ENCODE data around the gene RAP1GDS1. TPM values are rescaled to one million over a fixed set of nuclear protein-coding genes. Genes with fewer than 3 reads are reported as not detected.

Gene RAP1GDS1
- total RNA-seq, 6 experiments from 2014 or later, result 66.8 to 78.7 (median 73.0) TPM

GRCh38 chr4:98237204-98237603 is 24.0 kb upstream of the RAP1GDS1 start:
- no peak overlapping the region for H3K4me3 Mint-ChIP-seq
- peaks cover 2% of the 10 kb centered on the region; the same call in 1 of the 2 replicates for H3K4me1 Mint-ChIP-seq (ENCODE audit: low read depth)
- no peaks in the 10 kb centered on the region for H3K36me3 Mint-ChIP-seq (ENCODE audit: low read depth)
- H3K27me3 Mint-ChIP-seq (ENCODE audit: insufficient read depth), result peaks cover 2% of the 10 kb centered on the region
- DNase-seq, result no peak
- no peaks in the 10 kb centered on the region for H3K9me3 Mint-ChIP-seq
- no peak for TF ChIP-seq CTCF (IDR thresholded peaks at IDR 0.05)
- no peak overlapping the region for H3K27ac Mint-ChIP-seq

GRCh38 chr4:98242063-98242462 is 19.1 kb upstream of the RAP1GDS1 start:
- peaks cover 2% of the 10 kb centered on the region for H3K27me3 Mint-ChIP-seq (ENCODE audit: insufficient read depth)
- no peak overlapping the region for H3K4me3 Mint-ChIP-seq
- no peaks in the 10 kb centered on the region for H3K9me3 Mint-ChIP-seq
- no peaks in the 10 kb centered on the region for H3K36me3 Mint-ChIP-seq (ENCODE audit: low read depth)
- DNase-seq, result no peak
- peaks cover 9% of the 10 kb centered on the region; the same call in 1 of the 2 replicates for H3K4me1 Mint-ChIP-seq (ENCODE audit: low read depth)
- TF ChIP-seq CTCF (IDR thresholded peaks at IDR 0.05), result no peak
- no peak overlapping the region for H3K27ac Mint-ChIP-seq

- TF ChIP-seq CTCF (IDR thresholded peaks at IDR 0.05), result no peak
- Mint-ChIP-seq H3K4me1 (ENCODE audit: low read depth) (peaks cover 9% of the 10 kb centered on the region; the same call in 1 of the 2 replicates), H3K9me3 (no peaks in the 10 kb centered on the region), H3K27me3 (ENCODE audit: insufficient read depth) (peaks cover 2% of the 10 kb centered on the region), H3K4me3 (no peak overlapping the region), H3K27ac (no peak overlapping the region), H3K36me3 (ENCODE audit: low read depth) (no peaks in the 10 kb centered on the region)
- no peak for DNase-seq
Measured at GRCh38 chr4:98242538-98242937, 18.6 kb upstream of the RAP1GDS1 start.

- TF ChIP-seq CTCF (IDR thresholded peaks at IDR 0.05), result no peak
- Mint-ChIP-seq H3K27ac (no peak overlapping the region), H3K4me3 (no peak overlapping the region), H3K27me3 (ENCODE audit: insufficient read depth) (peaks cover 2% of the 10 kb centered on the region), H3K4me1 (ENCODE audit: low read depth) (peaks cover 9% of the 10 kb centered on the region; the same call in 1 of the 2 replicates), H3K9me3 (no peaks in the 10 kb centered on the region), H3K36me3 (ENCODE audit: low read depth) (no peaks in the 10 kb centered on the region)
- DNase-seq, result no peak
Measured at GRCh38 chr4:98245226-98245625, 16.0 kb upstream of the RAP1GDS1 start.

- Mint-ChIP-seq H3K27ac (no peak overlapping the region), H3K4me3 (no peak overlapping the region), H3K4me1 (ENCODE audit: low read depth) (no peaks in the 10 kb centered on the region), H3K9me3 (no peaks in the 10 kb centered on the region), H3K36me3 (ENCODE audit: low read depth) (no peaks in the 10 kb centered on the region), H3K27me3 (ENCODE audit: insufficient read depth) (peaks cover 2% of the 10 kb centered on the region)
- no peak for TF ChIP-seq CTCF (IDR thresholded peaks at IDR 0.05)
- DNase-seq, result no peak
Measured at GRCh38 chr4:98248934-98249333, 12.2 kb upstream of the RAP1GDS1 start.

- Mint-ChIP-seq H3K36me3 (ENCODE audit: low read depth) (no peaks in the 10 kb centered on the region), H3K4me1 (ENCODE audit: low read depth) (no peaks in the 10 kb centered on the region), H3K27ac (no peak overlapping the region), H3K9me3 (no peaks in the 10 kb centered on the region), H3K27me3 (ENCODE audit: insufficient read depth) (peaks cover 2% of the 10 kb centered on the region), H3K4me3 (no peak overlapping the region)
- no peak for DNase-seq
- TF ChIP-seq CTCF (IDR thresholded peaks at IDR 0.05), result no peak
Measured at GRCh38 chr4:98249831-98250230, 11.4 kb upstream of the RAP1GDS1 start.

All from HFFc6 (cell line).